ENCODE measurements around the gene BBS9.

BBS9 gene

GRCh38 chr7:33563651-33564050 is 434.3 kb downstream of the BBS9 start:
- DNase-seq, result no peak

GRCh38 chr7:33578166-33578565 is 448.8 kb downstream of the BBS9 start:
- no peak for DNase-seq

GRCh38 chr7:33578881-33579672 is 449.7 kb downstream of the BBS9 start:
- no peak for DNase-seq

GRCh38 chr7:33579673-33579960 is 450.3 kb downstream of the BBS9 start:
- DNase-seq, result no peak

GRCh38 chr7:33581236-33581635 is 451.9 kb downstream of the BBS9 start:
- DNase-seq, result no peak

GRCh38 chr7:33582104-33582503 is 452.7 kb downstream of the BBS9 start:
- no peak for DNase-seq

- DNase-seq, result no peak
Observed at GRCh38 chr7:33582533-33582932, 453.2 kb downstream of the BBS9 start.

GRCh38 chr7:33589911-33590310 is 460.5 kb downstream of the BBS9 start:
- DNase-seq, result no peak

GRCh38 chr7:33590916-33591315 is 461.6 kb downstream of the BBS9 start:
- no peak for DNase-seq

- DNase-seq, result peak; percentile 19 to 53
Observed at GRCh38 chr7:33591490-33591889, 462.1 kb downstream of the BBS9 start.

- no peak for DNase-seq
Observed at GRCh38 chr7:33592718-33593117, 463.4 kb downstream of the BBS9 start.

GRCh38 chr7:33593611-33594010 is 464.2 kb downstream of the BBS9 start:
- DNase-seq, result no peak

GRCh38 chr7:33596686-33597085 is 467.3 kb downstream of the BBS9 start:
- DNase-seq, result no peak

GRCh38 chr7:33597181-33597580 is 467.8 kb downstream of the BBS9 start:
- no peak for DNase-seq

GRCh38 chr7:33601101-33601500 is 471.7 kb downstream of the BBS9 start:
- DNase-seq, result no peak

- DNase-seq, result no peak
Observed at GRCh38 chr7:33601884-33602283, 472.5 kb downstream of the BBS9 start.

- DNase-seq, result no peak
Observed at GRCh38 chr7:33604056-33604455, 474.7 kb downstream of the BBS9 start.

GRCh38 chr7:33610918-33611317 is 481.6 kb downstream of the BBS9 start:
- no peak for DNase-seq

GRCh38 chr7:33612442-33612841 is 483.1 kb downstream of the BBS9 start:
- no peak for DNase-seq

- DNase-seq, result no peak
Observed at GRCh38 chr7:33614357-33615117, 485.2 kb downstream of the BBS9 start.

GRCh38 chr7:33616752-33617151 is 487.4 kb downstream of the BBS9 start:
- no peak for DNase-seq

- DNase-seq, result no peak
Observed at GRCh38 chr7:33619264-33619663, 489.9 kb downstream of the BBS9 start.

GRCh38 chr7:33623267-33623666 is 493.9 kb downstream of the BBS9 start:
- no peak for DNase-seq

GRCh38 chr7:33624215-33624614 is 494.9 kb downstream of the BBS9 start:
- no peak for DNase-seq

- DNase-seq, result no peak
Observed at GRCh38 chr7:33626869-33627268, 497.5 kb downstream of the BBS9 start.

Data from NCI-H1930 (cell line).